ENCODE measurements around the gene UBB. TPM values are rescaled to one million over a fixed set of nuclear protein-coding genes. Genes with fewer than 3 reads are reported as not detected.

Gene UBB
- 3,108 and 3,290 TPM in 2 replicates for polyA plus RNA-seq (2014; cell fraction: cytosol; rRNA removed)
- polyA plus RNA-seq (2014; cell fraction: nucleus; rRNA removed): 1,029 and 1,296 TPM in 2 replicates

DNA sequence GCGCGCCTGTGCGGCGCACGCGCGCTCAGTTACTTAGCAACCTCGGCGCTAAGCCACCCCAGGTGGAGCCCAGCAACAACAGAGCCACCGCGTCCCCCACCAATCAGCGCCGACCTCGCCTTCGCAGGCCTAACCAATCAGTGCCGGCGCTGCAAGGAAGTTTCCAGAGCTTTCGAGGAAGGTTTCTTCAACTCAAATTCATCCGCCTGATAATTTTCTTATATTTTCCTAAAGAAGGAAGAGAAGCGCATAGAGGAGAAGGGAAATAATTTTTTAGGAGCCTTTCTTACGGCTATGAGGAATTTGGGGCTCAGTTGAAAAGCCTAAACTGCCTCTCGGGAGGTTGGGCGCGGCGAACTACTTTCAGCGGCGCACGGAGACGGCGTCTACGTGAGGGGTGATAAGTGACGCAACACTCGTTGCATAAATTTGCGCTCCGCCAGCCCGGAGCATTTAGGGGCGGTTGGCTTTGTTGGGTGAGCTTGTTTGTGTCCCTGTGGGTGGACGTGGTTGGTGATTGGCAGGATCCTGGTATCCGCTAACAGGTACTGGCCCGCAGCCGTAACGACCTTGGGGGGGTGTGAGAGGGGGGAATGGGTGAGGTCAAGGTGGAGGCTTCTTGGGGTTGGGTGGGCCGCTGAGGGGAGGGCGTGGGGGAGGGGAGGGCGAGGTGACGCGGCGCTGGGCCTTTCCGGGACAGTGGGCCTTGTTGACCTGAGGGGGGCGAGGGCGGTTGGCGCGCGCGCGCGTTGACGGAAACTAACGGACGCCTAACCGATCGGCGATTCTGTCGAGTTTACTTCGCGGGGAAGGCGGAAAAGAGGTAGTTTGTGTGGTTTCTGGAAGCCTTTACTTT, at the start of gene UBB:
Gene UBB, plus strand, starts transcription at position 452 of the 856 bp plus-strand sequence. CDS start 817 bp downstream, outside the sequence.
- DNase-seq (ENCODE audit: low spot score): peak; percentile 99

DNA sequence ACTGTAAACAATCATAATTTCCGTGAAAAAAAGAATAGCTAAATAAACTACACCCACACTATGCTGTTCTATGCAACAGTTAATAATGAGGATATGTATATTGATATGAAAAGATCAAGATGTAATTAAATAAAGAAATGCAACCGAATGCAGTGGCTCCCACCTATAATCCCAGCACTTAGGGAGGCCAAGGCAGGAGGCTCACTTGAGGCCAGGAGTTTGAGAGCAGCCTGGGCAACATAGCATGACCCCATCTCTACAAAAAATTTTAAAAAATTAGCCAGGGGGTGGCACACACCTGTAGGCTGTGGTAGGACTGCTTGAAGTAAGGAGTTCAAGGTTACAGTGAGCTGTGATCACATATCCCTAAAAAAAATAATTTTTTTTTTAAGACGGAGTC, 42.5 kb upstream of the UBB start:
- no peak for DNase-seq (ENCODE audit: low spot score)

GRCh38 chr17:16339402-16339801, 41.5 kb upstream of the UBB start:
- DNase-seq (ENCODE audit: low spot score): no peak

- DNase-seq (ENCODE audit: low spot score): no peak
Observed at GRCh38 chr17:16339959-16340358, 40.9 kb upstream of the UBB start.

- no peak for DNase-seq (ENCODE audit: low spot score)
Observed at GRCh38 chr17:16342979-16343378, 37.9 kb upstream of the UBB start.

GRCh38 chr17:16343569-16343968, 37.3 kb upstream of the UBB start:
- DNase-seq (ENCODE audit: low spot score): no peak

GRCh38 chr17:16345565-16345964, 35.3 kb upstream of the UBB start:
- DNase-seq (ENCODE audit: low spot score): no peak

DNA sequence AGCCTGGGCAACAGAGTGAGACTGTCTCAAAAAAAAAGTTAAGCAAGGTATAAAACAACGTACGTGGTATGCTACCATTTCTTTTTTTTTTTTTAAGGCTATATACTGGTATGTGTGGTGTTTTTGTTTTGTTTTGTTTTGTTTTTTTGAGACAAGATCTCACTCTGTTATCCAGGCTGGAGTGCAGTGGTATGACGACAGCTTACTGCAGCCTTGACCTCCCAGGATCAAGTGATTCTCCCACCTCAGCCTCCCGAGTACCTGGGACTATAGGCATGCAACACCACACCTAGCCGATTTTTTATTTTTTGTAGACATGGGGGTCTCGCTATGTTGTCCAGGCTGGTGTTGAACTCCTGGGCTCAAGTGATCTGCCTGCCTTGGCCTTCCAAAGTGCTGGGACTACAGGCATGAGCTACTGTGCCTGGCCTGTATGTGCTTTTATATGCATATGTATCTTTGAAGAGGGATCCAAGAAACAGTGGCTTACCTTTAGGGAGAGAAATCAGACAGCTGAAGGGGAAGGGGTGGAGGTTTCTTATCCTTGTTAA, 34.1 kb upstream of the UBB start:
- no peak for DNase-seq (ENCODE audit: low spot score)

GRCh38 chr17:16348586-16348985, 32.3 kb upstream of the UBB start:
- DNase-seq (ENCODE audit: low spot score): no peak

DNA sequence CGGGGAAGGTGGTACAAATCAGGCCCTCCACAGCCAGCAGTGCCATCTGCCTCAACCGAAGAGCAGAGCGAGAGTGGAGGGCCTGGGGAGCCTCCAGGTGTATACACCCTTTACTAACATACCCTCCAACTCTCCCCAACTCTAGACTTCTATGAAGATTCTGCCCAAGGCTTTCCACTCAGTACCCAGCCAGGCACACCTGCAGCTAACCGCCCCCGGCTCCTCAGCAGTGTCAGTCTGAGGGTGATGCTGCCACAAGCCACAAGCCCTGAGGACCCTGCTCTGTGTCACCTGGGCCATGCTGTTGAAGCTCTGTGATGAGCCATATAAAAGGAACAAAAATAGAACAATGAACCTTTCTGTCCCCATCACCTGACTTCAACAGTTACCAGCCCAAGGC, 31.5 kb upstream of the UBB start:
- no peak for DNase-seq (ENCODE audit: low spot score)

- no peak for DNase-seq (ENCODE audit: low spot score)
Observed at GRCh38 chr17:16351831-16352230, 29.1 kb upstream of the UBB start.

DNA sequence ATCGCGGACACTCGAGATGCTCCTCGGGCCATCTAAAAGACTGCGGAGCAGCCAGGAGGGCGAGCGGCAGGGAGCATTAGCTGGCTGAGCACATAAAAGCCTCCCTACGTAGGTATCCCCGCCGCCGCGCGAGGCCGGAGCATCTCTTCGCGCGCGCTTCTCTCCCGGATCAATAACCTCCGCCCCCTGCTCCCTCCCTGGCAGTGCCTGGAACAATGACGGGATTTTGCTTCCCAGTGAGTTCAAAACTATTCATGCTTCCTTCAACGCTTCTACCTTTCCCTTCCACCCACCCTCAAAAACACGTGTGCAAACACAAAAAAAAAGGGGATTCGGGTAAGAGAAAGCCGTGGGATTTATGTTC, 28.6 kb upstream of the UBB start:
- peak; percentile 83 for DNase-seq (ENCODE audit: low spot score)

DNA sequence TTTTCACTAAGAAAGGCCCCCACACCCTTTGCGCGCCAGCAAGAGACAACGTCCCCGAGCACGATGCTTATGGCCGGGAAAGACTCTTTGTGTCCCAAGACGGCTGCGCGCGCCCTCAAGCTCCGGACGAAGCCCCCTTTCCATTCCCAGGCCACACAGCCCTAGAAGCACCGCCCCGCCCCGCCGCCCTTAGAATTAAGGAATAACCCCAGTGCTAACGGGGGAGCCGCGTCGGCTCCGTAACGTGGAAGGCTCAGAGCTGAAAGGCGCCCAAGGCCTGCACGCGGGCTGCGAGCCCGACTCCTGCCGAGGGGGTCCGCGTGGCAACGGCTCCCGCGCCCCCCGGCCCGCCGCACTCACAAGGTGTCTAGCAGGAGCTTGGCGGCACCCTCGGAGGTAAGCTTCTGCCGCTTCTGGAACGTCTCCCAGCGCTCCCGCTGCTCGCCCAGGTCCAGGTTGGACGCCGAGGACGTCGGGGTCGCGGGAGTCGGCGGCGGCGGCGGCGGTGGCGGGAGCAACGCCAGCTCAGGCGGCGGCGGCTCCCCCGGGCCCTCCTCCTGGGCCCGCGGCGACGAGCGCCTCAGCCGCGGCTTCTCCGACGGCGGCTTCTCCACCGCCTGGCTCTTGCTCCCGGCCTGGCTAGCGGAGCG, 28.1 kb upstream of the UBB start:
- DNase-seq (ENCODE audit: low spot score): peak; percentile 75

GRCh38 chr17:16353317-16354174, 27.3 kb upstream of the UBB start, which contains the start of gene CENPV:
TSS of gene CENPV (minus strand) at chr17:16353469. CDS start at chr17:16353436, 33 bp downstream.
- peak; percentile 63 for DNase-seq (ENCODE audit: low spot score)

DNA sequence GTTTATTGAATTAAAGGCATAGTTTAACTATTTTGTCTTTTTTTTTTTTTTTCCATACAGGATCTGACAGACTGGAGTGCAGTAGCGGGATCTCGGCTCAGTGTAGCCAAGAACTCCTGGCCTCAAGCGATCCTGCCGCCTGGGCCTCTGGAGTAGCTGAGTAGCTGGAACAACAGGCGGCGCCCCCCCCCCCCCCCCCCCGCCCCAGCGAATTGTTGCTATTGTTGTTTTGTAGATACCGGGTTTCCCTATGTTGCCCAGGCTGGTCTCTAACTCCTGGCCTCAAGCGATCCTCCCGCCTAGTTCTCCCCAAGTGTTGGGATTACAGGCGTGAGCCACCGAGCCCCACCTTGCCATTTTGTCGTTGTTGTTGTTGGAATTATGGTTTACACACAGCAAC, 26.3 kb upstream of the UBB start:
- DNase-seq (ENCODE audit: low spot score): no peak

GRCh38 chr17:16358394-16358793, 22.5 kb upstream of the UBB start:
- no peak for DNase-seq (ENCODE audit: low spot score)

DNA sequence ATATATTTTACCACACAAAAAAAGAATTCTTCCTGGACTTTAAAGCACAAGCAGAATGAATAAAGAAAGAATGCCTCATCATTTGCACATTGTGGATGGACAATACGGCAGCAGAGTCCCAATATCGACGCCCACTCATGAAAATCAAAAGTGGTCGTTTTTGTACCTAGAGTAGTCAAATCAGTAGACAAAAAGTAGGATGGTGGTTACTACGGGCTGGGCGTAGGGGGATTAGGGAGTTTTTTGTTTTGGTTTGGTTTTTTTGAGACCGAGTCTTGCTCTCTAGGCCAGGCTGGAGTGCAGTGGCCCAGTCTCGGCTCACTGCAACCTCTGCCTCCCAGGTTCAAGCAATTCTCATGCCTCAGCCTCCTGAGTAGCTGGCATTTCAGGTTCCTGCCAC, 19.0 kb upstream of the UBB start:
- DNase-seq (ENCODE audit: low spot score): no peak

- peak; percentile 82 for DNase-seq (ENCODE audit: low spot score)
Observed at GRCh38 chr17:16363749-16364536, 16.9 kb upstream of the UBB start.

GRCh38 chr17:16364625-16365024, 16.3 kb upstream of the UBB start:
- DNase-seq (ENCODE audit: low spot score): no peak

GRCh38 chr17:16371742-16372141, 9.1 kb upstream of the UBB start:
- DNase-seq (ENCODE audit: low spot score): peak; percentile 47

All from SK-N-DZ (cell line).